ENCODE results near the gene DNAJB13.

The DNAJB13 gene

GRCh38 chr11:74001822-74002286, 51.0 kb downstream of the DNAJB13 start:
- DNase-seq: no peak

- DNase-seq: no peak
Measured at GRCh38 chr11:74002832-74003231, 52.0 kb downstream of the DNAJB13 start.

- DNase-seq: no peak
Measured at GRCh38 chr11:74004046-74004695, 53.3 kb downstream of the DNAJB13 start.

GRCh38 chr11:74004759-74005615, 54.2 kb downstream of the DNAJB13 start:
- peak; percentile 78 for DNase-seq

GRCh38 chr11:74005721-74006517, 55.1 kb downstream of the DNAJB13 start:
- DNase-seq: no peak

GRCh38 chr11:74006743-74007304, 56.0 kb downstream of the DNAJB13 start:
- DNase-seq: no peak

- DNase-seq: no peak
Measured at GRCh38 chr11:74007691-74008372, 57.0 kb downstream of the DNAJB13 start.

- no peak for DNase-seq
Measured at GRCh38 chr11:74008373-74009229, 57.8 kb downstream of the DNAJB13 start, which contains the start of gene UCP3. TSS of gene UCP3 (minus strand) at chr11:74009085. CDS start at chr11:74007042, 2,043 bp downstream.

- no peak for DNase-seq
Measured at GRCh38 chr11:74009230-74009547, 58.4 kb downstream of the DNAJB13 start.

- no peak for DNase-seq
Measured at GRCh38 chr11:74009675-74010305, 59.0 kb downstream of the DNAJB13 start.

- no peak for DNase-seq
Measured at GRCh38 chr11:74010306-74011300, 59.8 kb downstream of the DNAJB13 start.

- DNase-seq: peak; percentile 62
Measured at GRCh38 chr11:74011360-74012073, 60.7 kb downstream of the DNAJB13 start.

GRCh38 chr11:74012074-74012809, 61.4 kb downstream of the DNAJB13 start:
- no peak for DNase-seq

GRCh38 chr11:74013141-74013540, 62.3 kb downstream of the DNAJB13 start:
- no peak for DNase-seq

GRCh38 chr11:74014880-74015279, 64.1 kb downstream of the DNAJB13 start:
- DNase-seq: no peak

- no peak for DNase-seq
Measured at GRCh38 chr11:74015919-74016684, 65.3 kb downstream of the DNAJB13 start.

- DNase-seq: no peak
Measured at GRCh38 chr11:74017631-74018030, 66.8 kb downstream of the DNAJB13 start.
